ENCODE results near the gene CPED1.

DNA sequence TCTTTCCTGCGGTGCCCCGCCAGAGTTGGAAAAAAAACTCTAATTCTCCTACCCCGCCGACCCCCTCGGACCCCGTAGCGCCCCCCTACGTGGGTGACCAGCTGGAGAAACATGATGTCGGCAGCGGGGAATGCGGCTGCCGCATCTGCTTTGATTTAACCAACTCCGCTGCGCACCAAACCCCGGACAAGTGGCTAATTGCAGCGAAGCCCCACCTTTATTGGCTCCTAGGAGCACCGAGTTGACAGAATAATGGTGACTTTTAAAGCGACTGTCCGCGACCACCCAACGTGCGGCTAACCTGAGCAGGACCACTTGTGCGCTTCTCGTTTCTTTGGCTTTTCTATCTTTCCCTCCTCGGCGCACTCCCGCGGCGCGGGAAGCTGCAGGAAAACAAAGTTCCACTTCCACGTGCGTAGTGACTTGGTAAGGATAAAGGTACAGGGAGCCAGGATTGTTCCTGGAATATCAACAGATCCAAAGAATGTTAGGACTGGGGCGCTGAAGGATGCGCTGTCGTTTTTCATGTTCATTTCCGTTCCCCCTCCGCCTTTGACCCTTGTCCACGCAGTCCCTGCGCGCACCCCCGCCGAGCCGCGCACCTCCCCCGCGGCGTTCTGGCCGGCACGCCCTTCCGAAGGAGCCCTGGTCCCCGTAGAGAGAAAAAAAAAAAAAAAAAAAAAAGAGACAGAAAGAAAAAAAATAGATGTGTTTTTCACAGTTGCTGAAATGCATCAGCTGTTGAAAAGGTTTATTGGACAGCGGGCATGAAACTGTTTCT lies 341.7 kb downstream of the CPED1 start:
- TF ChIP-seq, protein P1, sequence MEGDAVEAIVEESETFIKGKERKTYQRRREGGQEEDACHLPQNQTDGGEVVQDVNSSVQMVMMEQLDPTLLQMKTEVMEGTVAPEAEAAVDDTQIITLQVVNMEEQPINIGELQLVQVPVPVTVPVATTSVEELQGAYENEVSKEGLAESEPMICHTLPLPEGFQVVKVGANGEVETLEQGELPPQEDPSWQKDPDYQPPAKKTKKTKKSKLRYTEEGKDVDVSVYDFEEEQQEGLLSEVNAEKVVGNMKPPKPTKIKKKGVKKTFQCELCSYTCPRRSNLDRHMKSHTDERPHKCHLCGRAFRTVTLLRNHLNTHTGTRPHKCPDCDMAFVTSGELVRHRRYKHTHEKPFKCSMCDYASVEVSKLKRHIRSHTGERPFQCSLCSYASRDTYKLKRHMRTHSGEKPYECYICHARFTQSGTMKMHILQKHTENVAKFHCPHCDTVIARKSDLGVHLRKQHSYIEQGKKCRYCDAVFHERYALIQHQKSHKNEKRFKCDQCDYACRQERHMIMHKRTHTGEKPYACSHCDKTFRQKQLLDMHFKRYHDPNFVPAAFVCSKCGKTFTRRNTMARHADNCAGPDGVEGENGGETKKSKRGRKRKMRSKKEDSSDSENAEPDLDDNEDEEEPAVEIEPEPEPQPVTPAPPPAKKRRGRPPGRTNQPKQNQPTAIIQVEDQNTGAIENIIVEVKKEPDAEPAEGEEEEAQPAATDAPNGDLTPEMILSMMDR (IDR thresholded peaks at IDR 0.05): no peak
- no peak for TF ChIP-seq POLR2A (IDR thresholded peaks at IDR 0.05)
